ENCODE measurements around the gene PLA2G3. TPM values are rescaled to one million over a fixed set of nuclear protein-coding genes. Genes with fewer than 3 reads are reported as not detected.
"Not testable (repeated sequence)": the region's sequence is repeated elsewhere in the genome, so short reads cannot be mapped to it uniquely, and the experiment has no call there.

The PLA2G3 gene
- total RNA-seq, 1 donor from 2014 or later: not detected

GRCh38 chr22:31100762-31101525 lies 39.4 kb downstream of the PLA2G3 start:
- DNase-seq (ENCODE audit: low spot score): no peak

DNA sequence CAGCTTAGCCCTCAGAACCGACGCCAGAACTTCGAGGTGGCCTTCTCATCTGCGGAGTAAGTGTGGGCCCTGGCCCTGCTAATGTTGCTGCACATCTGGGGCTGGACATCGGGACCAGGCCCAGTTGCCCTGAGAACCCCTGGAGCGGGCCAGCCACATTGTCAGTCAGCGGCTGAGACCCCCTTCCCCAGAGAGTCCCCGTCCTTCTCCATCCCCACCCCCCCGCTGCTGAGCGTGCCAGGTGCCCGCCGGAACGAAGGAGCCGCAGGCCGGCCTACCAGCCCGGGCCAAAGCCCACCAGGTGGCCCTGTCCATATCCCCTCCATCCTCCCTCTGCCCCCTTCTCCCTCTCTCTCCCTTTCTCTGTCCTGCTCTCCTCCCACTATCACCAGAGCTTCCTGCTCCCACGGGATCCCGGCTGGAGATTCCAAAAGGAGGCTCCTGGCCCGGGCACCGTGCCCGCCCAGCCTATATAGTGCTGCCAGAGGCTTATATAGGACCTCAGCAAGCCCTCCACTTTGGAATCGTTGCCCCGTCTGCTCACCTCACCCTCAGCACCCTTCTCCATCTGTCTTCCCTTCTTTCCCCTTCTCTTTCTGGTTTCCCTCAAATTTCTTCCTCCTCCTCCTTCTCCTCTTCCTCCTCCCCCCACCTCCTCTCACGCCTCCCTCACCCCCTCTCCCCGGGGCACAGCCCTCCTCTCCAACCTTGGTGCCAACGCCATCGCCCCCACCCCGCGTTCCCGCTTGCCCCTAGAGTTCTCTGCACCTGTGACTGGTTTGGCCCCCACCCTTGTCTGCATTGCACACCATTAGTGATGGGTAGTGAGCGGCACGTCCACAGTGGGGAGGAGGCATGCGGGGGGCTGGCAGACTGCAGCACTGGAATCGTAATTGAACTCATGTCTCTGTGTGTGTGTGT lies 40.2 kb downstream of the PLA2G3 start:
- DNase-seq (ENCODE audit: low spot score): no peak

DNA sequence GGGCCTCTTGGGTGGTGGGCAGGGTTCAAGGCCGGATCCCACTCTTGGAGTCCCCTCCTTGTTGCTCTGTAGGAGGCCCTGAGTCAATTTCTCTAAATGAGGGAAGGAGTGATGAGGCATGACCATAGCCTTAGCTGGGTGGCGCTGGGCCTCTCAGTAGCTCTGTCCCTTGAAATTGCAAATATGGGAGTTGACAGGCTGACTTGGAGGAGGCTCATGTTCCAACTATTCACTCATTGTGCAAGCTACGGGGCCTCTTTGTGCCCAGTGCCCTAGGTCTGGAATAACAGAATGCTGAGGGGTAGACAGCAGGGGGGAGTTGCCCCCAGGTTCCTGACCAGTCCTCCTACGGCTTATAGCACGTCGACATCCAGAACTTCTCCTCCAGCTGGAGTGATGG lies 40.9 kb downstream of the PLA2G3 start:
- DNase-seq (ENCODE audit: low spot score): no peak

GRCh38 chr22:31098632-31099110 lies 41.6 kb downstream of the PLA2G3 start:
- no peak for DNase-seq (ENCODE audit: low spot score)

- DNase-seq (ENCODE audit: low spot score): no peak
These were observed 42.2 kb downstream of the PLA2G3 start for GRCh38 chr22:31097941-31098631.

DNA sequence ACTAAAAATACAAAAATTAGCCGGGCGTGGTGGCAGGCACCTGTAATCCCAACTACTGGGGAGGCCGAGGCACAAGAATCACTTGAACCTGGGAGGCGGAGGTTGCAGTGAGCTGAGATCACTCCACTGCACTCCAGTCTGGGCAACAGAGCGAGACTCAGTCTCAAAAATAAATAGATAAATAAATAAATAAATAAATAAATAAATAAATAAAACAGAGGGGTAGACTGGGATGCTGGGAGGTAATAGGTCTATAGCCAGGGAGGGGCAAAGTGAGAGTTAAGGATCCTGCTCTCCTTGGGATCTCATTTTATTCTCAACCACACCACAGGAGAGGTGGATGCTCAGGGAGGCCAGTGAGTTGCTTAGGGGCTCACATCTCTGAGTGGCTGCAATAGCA lies 42.8 kb downstream of the PLA2G3 start:
- not testable (repeated sequence) for DNase-seq (ENCODE audit: low spot score)

DNA sequence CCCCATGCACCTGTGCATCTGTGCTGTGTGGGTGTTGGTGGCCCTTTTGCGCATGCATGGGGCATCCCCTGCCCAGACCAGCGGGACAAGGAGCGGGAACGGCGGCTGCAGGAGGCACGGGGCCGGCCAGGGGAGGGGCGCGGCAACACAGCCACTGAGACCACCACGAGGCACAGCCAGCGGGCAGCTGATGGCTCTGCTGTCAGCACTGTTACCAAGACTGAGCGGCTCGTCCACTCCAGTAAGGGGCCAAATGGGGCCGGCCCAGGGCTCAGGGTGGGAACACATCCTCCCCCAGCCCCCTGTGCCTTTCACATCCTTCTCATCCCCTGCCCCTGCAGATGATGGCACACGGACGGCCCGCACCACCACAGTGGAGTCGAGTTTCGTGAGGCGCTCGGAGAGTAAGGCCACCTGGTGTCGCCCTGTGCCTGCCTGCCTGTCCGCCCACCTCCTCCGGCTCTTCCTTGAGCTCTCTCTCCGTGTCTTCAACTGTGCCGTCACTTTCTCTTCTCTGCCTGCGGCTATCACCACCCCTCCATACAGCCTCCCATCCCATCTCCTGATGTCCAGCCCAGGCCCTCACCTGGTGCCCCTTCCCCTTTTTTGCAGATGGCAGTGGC lies 43.5 kb downstream of the PLA2G3 start:
- no peak for DNase-seq (ENCODE audit: low spot score)

DNA sequence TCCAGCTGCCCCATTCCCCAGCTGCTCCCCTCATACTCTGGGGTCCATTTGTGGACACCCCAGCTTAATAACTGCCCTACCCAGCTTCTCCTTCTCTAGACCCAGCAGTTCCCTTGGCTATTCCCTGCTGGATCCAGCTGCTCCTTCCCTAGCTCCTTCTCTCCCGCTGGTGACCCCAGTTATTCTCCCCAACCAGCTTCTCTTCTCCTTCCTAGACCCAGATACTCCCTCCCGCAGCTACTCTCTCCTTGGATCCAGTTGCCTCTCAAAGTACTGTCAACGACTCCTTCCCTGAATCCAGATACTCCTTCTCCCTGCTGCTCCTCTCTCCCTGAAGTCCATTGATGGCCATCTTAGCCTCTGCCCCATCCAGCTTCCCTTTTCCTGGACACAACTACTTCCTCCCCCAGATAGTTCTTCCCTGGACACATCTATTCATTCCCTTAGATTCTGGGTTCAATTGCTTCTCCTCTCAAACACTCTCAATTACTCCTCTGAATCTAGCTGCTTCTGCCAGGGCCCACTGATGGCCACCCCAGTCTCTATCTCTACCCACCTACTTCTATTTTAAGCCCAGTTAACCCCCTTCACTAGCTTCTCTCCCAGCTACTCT lies 44.6 kb downstream of the PLA2G3 start:
- DNase-seq (ENCODE audit: low spot score): no peak

DNA sequence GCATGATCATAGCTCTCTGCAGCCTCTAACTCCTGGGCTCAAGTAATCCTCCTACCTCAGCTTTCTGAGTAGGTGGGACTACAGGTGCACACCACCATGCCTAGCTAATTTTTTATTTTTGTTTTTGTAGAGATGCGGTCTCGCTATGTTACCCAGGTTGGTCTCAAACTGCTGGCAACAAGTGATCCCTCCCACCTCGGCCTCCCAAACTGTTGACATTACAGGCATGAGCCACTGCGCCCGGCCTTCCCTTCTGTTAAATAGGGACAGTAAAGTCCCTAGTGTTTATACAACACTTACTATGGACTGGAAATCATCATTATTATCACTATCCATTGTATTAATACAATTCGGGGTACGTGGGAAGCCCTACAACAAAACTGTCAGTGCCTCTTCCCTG lies 45.6 kb downstream of the PLA2G3 start:
- no peak for DNase-seq (ENCODE audit: low spot score)

- no peak for DNase-seq (ENCODE audit: low spot score)
These were observed 46.2 kb downstream of the PLA2G3 start for GRCh38 chr22:31094021-31094551.

GRCh38 chr22:31093086-31093850 lies 47.0 kb downstream of the PLA2G3 start:
- DNase-seq (ENCODE audit: low spot score): no peak

DNA sequence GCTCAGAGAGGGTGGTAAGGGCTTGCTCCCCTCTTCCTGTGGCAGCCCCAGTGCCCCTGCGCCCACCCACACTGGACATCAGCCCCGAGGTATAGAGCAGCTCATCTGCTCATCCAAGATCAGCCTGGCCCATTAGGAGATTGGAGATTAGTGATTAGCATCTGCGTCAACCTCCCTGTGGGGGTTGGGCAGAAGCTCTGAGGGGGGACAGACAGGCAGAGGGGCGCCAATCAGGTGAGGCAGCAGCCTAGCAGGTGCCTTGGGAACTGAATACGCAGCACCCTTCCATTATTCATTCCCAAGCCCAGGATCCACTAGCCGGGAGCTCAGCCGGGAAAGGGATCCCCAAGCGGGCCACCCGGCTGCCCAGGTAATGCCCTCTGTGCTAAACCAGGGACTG lies 48.1 kb downstream of the PLA2G3 start:
- no peak for DNase-seq (ENCODE audit: low spot score)

DNA sequence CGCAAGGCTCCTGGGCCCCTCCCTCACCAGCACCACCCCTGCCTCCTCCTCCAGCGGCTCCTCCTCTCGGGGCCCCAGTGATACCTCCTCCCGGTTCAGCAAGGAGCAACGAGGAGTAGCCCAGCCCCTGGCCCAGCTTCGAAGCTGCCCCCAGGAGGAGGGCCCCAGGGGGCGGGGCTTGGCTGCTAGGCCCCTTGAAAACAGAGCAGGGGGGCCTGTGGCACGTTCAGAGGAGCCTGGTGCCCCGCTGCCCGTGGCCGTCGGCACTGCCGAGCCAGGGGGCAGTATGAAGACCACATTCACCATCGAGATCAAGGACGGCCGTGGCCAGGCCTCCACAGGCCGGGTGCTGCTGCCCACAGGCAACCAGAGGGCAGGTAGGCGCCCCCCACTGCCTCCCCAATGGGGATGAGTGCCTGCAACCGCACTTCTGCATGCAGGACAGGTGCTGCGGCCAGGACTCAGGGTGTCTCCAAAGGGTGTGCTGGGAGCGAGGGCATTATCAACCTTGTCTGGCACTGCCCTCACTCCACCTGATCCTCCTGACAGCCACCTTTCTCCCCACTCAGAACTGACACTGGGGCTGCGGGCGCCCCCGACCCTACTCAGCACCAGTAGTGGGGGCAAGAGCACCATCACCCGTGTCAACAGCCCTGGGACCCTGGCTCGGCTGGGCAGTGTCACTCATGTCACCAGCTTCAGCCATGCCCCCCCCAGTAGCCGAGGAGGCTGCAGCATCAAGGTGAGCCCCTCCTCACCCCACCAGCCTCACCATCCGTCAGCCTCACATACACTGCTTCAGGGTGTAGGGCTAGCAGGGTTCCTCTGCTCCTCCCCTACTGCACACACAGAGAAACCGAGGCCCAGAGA lies 49.0 kb downstream of the PLA2G3 start:
- no peak for DNase-seq (ENCODE audit: low spot score)

- DNase-seq (ENCODE audit: low spot score): no peak
These were observed 49.9 kb downstream of the PLA2G3 start for GRCh38 chr22:31090217-31091085.

DNA sequence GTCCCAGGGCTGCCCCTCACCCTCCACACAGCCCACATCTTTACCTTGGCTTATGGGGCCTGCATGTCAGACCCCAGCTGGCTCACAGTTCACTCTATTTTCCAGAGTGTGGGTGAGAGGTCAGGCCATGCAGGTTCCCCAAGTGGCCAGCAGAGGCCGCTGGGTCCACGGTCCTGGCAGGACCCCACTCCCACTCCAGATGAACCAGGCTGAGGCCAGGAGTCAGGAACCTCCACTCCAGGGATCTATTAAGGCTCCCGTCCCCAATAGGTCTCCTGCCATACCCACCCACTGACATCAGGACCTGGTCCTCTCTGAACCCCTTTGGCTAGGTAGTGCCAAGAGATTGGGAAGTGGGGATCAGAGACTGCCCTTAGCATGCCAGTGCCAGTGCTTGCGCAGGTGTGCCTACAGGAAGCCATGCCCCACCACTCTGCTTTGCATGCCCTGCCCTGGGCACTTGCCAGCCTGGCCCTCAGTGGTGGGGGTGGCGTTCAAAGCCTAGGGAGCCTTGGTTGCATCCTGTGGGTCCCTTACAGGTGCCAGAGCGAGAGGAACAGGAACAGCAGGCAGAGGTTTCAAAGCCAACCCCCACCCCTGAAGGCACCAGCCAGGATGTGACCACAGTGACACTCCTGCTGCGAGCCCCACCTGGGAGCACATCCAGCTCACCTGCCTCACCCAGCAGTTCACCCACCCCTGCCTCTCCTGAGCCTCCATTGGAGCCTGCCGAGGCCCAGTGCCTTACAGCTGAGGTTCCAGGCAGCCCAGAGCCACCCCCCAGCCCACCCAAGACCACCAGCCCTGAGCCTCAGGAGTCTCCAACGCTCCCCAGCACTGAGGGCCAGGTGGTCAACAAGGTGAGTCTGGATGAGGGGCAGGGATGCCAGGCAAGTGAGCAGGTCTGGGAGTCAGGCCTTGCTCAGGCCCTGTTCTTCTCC lies 50.9 kb downstream of the PLA2G3 start:
- DNase-seq (ENCODE audit: low spot score): no peak

- no peak for DNase-seq (ENCODE audit: low spot score)
These were observed 51.9 kb downstream of the PLA2G3 start for GRCh38 chr22:31088233-31088986.

Data from mesenteric fat pad (tissue), 1 donor.